ENCODE measurements around the gene SPAG9.
"Not testable (repeated sequence)": the region's sequence is repeated elsewhere in the genome, so short reads cannot be mapped to it uniquely, and the experiment has no call there.

Gene SPAG9

GRCh38 chr17:51088287-51088686 is 32.4 kb downstream of the SPAG9 start:
- no peak for DNase-seq (ENCODE audit: low read depth)

- DNase-seq (ENCODE audit: low read depth): no peak
Observed at GRCh38 chr17:51087072-51087757, 33.5 kb downstream of the SPAG9 start.

GRCh38 chr17:51085150-51085805 is 35.4 kb downstream of the SPAG9 start:
- no peak for DNase-seq (ENCODE audit: low read depth)

GRCh38 chr17:51083981-51084380 is 36.7 kb downstream of the SPAG9 start:
- no peak for DNase-seq (ENCODE audit: low read depth)

- not testable (repeated sequence) for DNase-seq (ENCODE audit: low read depth)
Observed at GRCh38 chr17:51083364-51083763, 37.3 kb downstream of the SPAG9 start.

- no peak for DNase-seq (ENCODE audit: low read depth)
Observed at GRCh38 chr17:51079049-51079448, 41.6 kb downstream of the SPAG9 start.

GRCh38 chr17:51078009-51078592 is 42.6 kb downstream of the SPAG9 start:
- no peak for DNase-seq (ENCODE audit: low read depth)

- no peak for DNase-seq (ENCODE audit: low read depth)
Observed at GRCh38 chr17:51076821-51077220, 43.8 kb downstream of the SPAG9 start.

- no peak for DNase-seq (ENCODE audit: low read depth)
Observed at GRCh38 chr17:51071556-51071955, 49.1 kb downstream of the SPAG9 start.

GRCh38 chr17:51065466-51065865 is 55.2 kb downstream of the SPAG9 start:
- DNase-seq (ENCODE audit: low read depth): no peak

GRCh38 chr17:51064061-51064735 is 56.5 kb downstream of the SPAG9 start:
- DNase-seq (ENCODE audit: low read depth): no peak

- DNase-seq (ENCODE audit: low read depth): no peak
Observed at GRCh38 chr17:51060396-51060795, 60.3 kb downstream of the SPAG9 start.

GRCh38 chr17:51059781-51060180 is 60.9 kb downstream of the SPAG9 start:
- peak; percentile 5 for DNase-seq (ENCODE audit: low read depth)

- no peak for DNase-seq (ENCODE audit: low read depth)
Observed at GRCh38 chr17:51057534-51057933, 63.1 kb downstream of the SPAG9 start.

- DNase-seq (ENCODE audit: low read depth): peak; percentile 14
Observed at GRCh38 chr17:51056813-51057510, 63.7 kb downstream of the SPAG9 start.

- no peak for DNase-seq (ENCODE audit: low read depth)
Observed at GRCh38 chr17:51054748-51055147, 65.9 kb downstream of the SPAG9 start.

- DNase-seq (ENCODE audit: low read depth): no peak
Observed at GRCh38 chr17:51052235-51052634, 68.4 kb downstream of the SPAG9 start.

GRCh38 chr17:51050291-51051033 is 70.2 kb downstream of the SPAG9 start:
- DNase-seq (ENCODE audit: low read depth): no peak

- DNase-seq (ENCODE audit: low read depth): no peak
Observed at GRCh38 chr17:51046514-51047384, 73.9 kb downstream of the SPAG9 start.

GRCh38 chr17:51046046-51046445 is 74.6 kb downstream of the SPAG9 start:
- DNase-seq (ENCODE audit: low read depth): no peak

GRCh38 chr17:51045621-51046020 is 75.0 kb downstream of the SPAG9 start:
- no peak for DNase-seq (ENCODE audit: low read depth)
